GM23338 (cell line): ENCODE data around the gene OMP. TPM values are rescaled to one million over a fixed set of nuclear protein-coding genes. Genes with fewer than 3 reads are reported as not detected.
"Not testable (repeated sequence)": the region's sequence is repeated elsewhere in the genome, so short reads cannot be mapped to it uniquely, and the experiment has no call there.

Experiments
- ATAC-seq: fragments of 200-7000 bp; cut with Tn5 transposase; 3 replicates; pipeline ENCODE4 v1.9.1; 2020
- DNase-seq: peaks from one replicate; pipeline ENCODE4 v3.0.0-alpha.2; 2015; ENCODE audit warnings: low spot score
- H2AFZ ChIP-seq: fragments of 200-600 bp; sonication (generic); 2 replicates; pipeline ENCODE4 v1.8.0; 2016; ENCODE audit warnings: antibody characterized with exemption, mild to moderate bottlenecking, moderate library complexity
- H3F3A ChIP-seq: fragments of 200-600 bp; sonication (generic); replicated peaks from 2 replicates; pipeline ENCODE4 v1.8.0; 2017; ENCODE audit warnings: antibody characterized with exemption, mixed run types, low read depth
- H3K27ac ChIP-seq: fragments of 200-600 bp; sonication (generic); 2 replicates; pipeline ENCODE4 v1.6.1; 2016; ENCODE audit warnings: low read depth
- H3K27me3 ChIP-seq: fragments of 200-600 bp; sonication (generic); 2 replicates; pipeline ENCODE4 v1.8.0; 2016; ENCODE audit warnings: mild to moderate bottlenecking, mixed run types, moderate library complexity; ENCODE audit not compliant: insufficient read depth
- H3K36me3 ChIP-seq: fragments of 200-600 bp; sonication (generic); 2 replicates; pipeline ENCODE4 v1.8.0; 2016; ENCODE audit warnings: mild to moderate bottlenecking; ENCODE audit not compliant: insufficient read depth
- H3K4me1 ChIP-seq: fragments of 200-600 bp; sonication (generic); 2 replicates; pipeline ENCODE4 v1.8.0; 2016; ENCODE audit warnings: mild to moderate bottlenecking, moderate library complexity; ENCODE audit not compliant: insufficient read depth
- H3K4me2 ChIP-seq: fragments of 200-600 bp; sonication (generic); 2 replicates; pipeline ENCODE4 v1.7.1; 2017; ENCODE audit warnings: mixed run types
- H3K4me3 ChIP-seq: fragments of 200-600 bp; sonication (generic); 2 replicates; pipeline ENCODE4 v1.6.1; 2016; ENCODE audit warnings: mixed run types
- H3K79me2 ChIP-seq: fragments of 200-600 bp; sonication (generic); replicated peaks from 2 replicates; pipeline ENCODE4 v1.8.0; 2017; ENCODE audit warnings: mild to moderate bottlenecking; ENCODE audit not compliant: insufficient read depth
- H3K9me2 ChIP-seq: fragments of 200-600 bp; sonication (generic); 2 replicates; pipeline ENCODE4 v1.8.0; 2017; ENCODE audit not compliant: insufficient read depth
- H4K20me1 ChIP-seq: fragments of 200-600 bp; sonication (generic); replicated peaks from 2 replicates; pipeline ENCODE4 v1.8.0; 2017; ENCODE audit warnings: mild to moderate bottlenecking; ENCODE audit not compliant: insufficient read depth
- H3K27ac Mint-ChIP-seq: 2 replicates; pipeline ENCODE4 v1.8.0; 2020; ENCODE audit warnings: inconsistent platforms, mild to moderate bottlenecking, moderate library complexity, mixed read lengths
- H3K27me3 Mint-ChIP-seq: 3 replicates; pipeline ENCODE4 v1.8.0; 2022; ENCODE audit warnings: low read depth, mild to moderate bottlenecking, moderate library complexity, mixed read lengths, inconsistent platforms; ENCODE audit not compliant: insufficient read depth, poor library complexity
- H3K36me3 Mint-ChIP-seq: 3 replicates; pipeline ENCODE4 v1.8.0; 2021; ENCODE audit warnings: low read depth, mild to moderate bottlenecking, inconsistent platforms, moderate library complexity, mixed read lengths
- H3K4me1 Mint-ChIP-seq: 3 replicates; pipeline ENCODE4 v1.8.0; 2020; ENCODE audit warnings: mild to moderate bottlenecking, inconsistent platforms, mixed read lengths
- H3K4me3 Mint-ChIP-seq: 3 replicates; pipeline ENCODE4 v1.8.0; 2021; ENCODE audit warnings: moderate library complexity, mild to moderate bottlenecking, inconsistent platforms, mixed read lengths
- H3K9me3 Mint-ChIP-seq: 3 replicates; pipeline ENCODE4 v1.8.0; 2020; ENCODE audit warnings: moderate library complexity, mild to moderate bottlenecking, inconsistent platforms, mixed read lengths
- EZH2 ChIP-seq: fragments of 200-600 bp; sonication (generic); IDR thresholded peaks from one replicate; pipeline ENCODE4 v1.8.0; 2017; ENCODE audit warnings: antibody characterized with exemption, mild to moderate bottlenecking, low read depth; ENCODE audit not compliant: unreplicated experiment
- NANOG ChIP-seq: IDR thresholded peaks from 2 replicates; pipeline ENCODE4 v1.6.1; 2016; ENCODE audit warnings: antibody characterized with exemption, borderline replicate concordance
- REST ChIP-seq: IDR thresholded peaks from one replicate; pipeline ENCODE4 v1.6.1; 2018; ENCODE audit warnings: antibody characterized with exemption; ENCODE audit not compliant: unreplicated experiment
- ZNF114 ChIP-seq: fragments of 250-450 bp; sonication (Bioruptor Pico); IDR thresholded peaks from 2 replicates; pipeline ENCODE4 v1.5.0; 2020; ENCODE audit warnings: mild to moderate bottlenecking, moderate library complexity
- ZNF462 ChIP-seq: fragments of 250-450 bp; sonication (Bioruptor Pico); IDR thresholded peaks from 2 replicates; pipeline ENCODE4 v1.5.0; 2020; ENCODE audit warnings: mild to moderate bottlenecking, moderate library complexity
- polyA plus RNA-seq: library from polyadenylated mRNA; unstranded; fragments of >200 nt; fragmentation: Nextera tagmentation; extraction: Ambion mirVana; gene quantifications from 2 replicates; pipeline ENCODE4 v1.2.1, GENCODE V29; 2016
- total RNA-seq: library from RNA; depleted of rRNA; stranded (reverse); fragments of >200 nt; shearing (Covaris generic); gene quantifications from 2 replicates; pipeline ENCODE4 v1.2.3, GENCODE V29; 2014

OMP gene
- total and polyA plus RNA-seq, 2 experiments from 2014 or later = 1.0 TPM; not detected in 1

- no peak overlapping the region for H3K27ac ChIP-seq
- H3K9me3 Mint-ChIP-seq = peaks cover 22% of the 10 kb centered on the region
These were observed 6.0 kb upstream of the OMP start for GRCh38 chr11:77096591-77097019.

GRCh38 chr11:77097180-77097579 is 5.5 kb upstream of the OMP start:
- not testable (repeated sequence) for H3K9me2 ChIP-seq, H3F3A ChIP-seq, H3K36me3 ChIP-seq, H3K4me3 ChIP-seq, DNase-seq, H3K27ac Mint-ChIP-seq, H3K4me1 ChIP-seq, ATAC-seq, H3K27me3 ChIP-seq, H4K20me1 ChIP-seq, H3K27me3 Mint-ChIP-seq, H3K27ac ChIP-seq, H3K4me2 ChIP-seq, H2AFZ ChIP-seq, H3K79me2 ChIP-seq, H3K4me1 Mint-ChIP-seq, H3K4me3 Mint-ChIP-seq
- peaks cover 15% of the 10 kb centered on the region for H3K36me3 Mint-ChIP-seq
- H3K9me3 Mint-ChIP-seq = peaks cover 22% of the 10 kb centered on the region

More at GRCh38 chr11:77096591-77097019, 6.0 kb upstream of the OMP start:
- 0 out of 2 replicates have a peak, but pooled peaks cover 5% of the 10 kb centered on the region for H3K9me2 ChIP-seq
- no peak for TF ChIP-seq REST
- TF ChIP-seq ZNF114 = no peak
- no peak for TF ChIP-seq NANOG
- H3K27me3 ChIP-seq = no peaks in the 10 kb centered on the region
- H3K4me1 Mint-ChIP-seq = peaks cover 4% of the 10 kb centered on the region; the same call in 1 of the 3 replicates
- H3K4me3 Mint-ChIP-seq = no peak overlapping the region
- H3K4me1 ChIP-seq = no peaks in the 10 kb centered on the region
- H2AFZ ChIP-seq = no peak overlapping the region
- H3K4me3 ChIP-seq = no peak overlapping the region
- peaks cover 6% of the 10 kb centered on the region for H3K27me3 Mint-ChIP-seq
- no peaks in the 10 kb centered on the region for H4K20me1 ChIP-seq
- no peaks in the 10 kb centered on the region for H3F3A ChIP-seq
- ATAC-seq (no peak), DNase-seq (no peak)
- no peak overlapping the region for H3K27ac Mint-ChIP-seq
- no peaks in the 10 kb centered on the region for H3K36me3 ChIP-seq
- H3K4me2 ChIP-seq = no peak overlapping the region
- peaks cover 15% of the 10 kb centered on the region for H3K36me3 Mint-ChIP-seq
- no peaks in the 10 kb centered on the region for H3K79me2 ChIP-seq

GRCh38 chr11:77100166-77101042 is 2.2 kb upstream of the OMP start:
- Mint-ChIP-seq H3K36me3 (peaks cover 15% of the 10 kb centered on the region), H3K27me3 (peaks cover 12% of the 10 kb centered on the region), H3K4me3 (no peak overlapping the region), H3K27ac (no peak overlapping the region), H3K4me1 (no peaks in the 10 kb centered on the region; the same call in 2 of the 3 replicates), H3K9me3 (peaks cover 22% of the 10 kb centered on the region)
- Histone ChIP-seq H3K27me3 (no peaks in the 10 kb centered on the region), H3K4me2 (no peak overlapping the region), H3K9me2 (0 out of 2 replicates have a peak, but pooled peaks cover 5% of the 10 kb centered on the region), H4K20me1 (no peaks in the 10 kb centered on the region), H3F3A (no peaks in the 10 kb centered on the region), H2AFZ (no peak overlapping the region), H3K79me2 (no peaks in the 10 kb centered on the region), H3K4me1 (no peaks in the 10 kb centered on the region), H3K4me3 (no peak overlapping the region), H3K27ac (no peak overlapping the region), H3K36me3 (no peaks in the 10 kb centered on the region)
- ATAC-seq = no peak
- DNase-seq = no peak
- TF ChIP-seq ZNF462 (CRISPR knock-in tag) = no peak
- TF ChIP-seq EZH2 = no peak
- TF ChIP-seq NANOG = no peak
